Ovary (tissue), 9 donors: ENCODE results near the gene IL13RA1. TPM values are rescaled to one million over a fixed set of nuclear protein-coding genes. Genes with fewer than 3 reads are reported as not detected.

ENCODE experiments used
- DNase-seq, 5 donors: peaks; one replicate each; pipeline ENCODE4 v3.0.0-alpha.2; 2019 to 2020
- H3K27ac ChIP-seq, 2 donors: fragments of 200-600 bp; one replicate each; pipeline versions ENCODE4 v1.5.1 to v1.8.0; 2019 to 2022
- H3K27me3 ChIP-seq: fragments of 200-600 bp; one replicate; pipeline ENCODE4 v1.8.0; 2022
- H3K36me3 ChIP-seq: fragments of 200-600 bp; sonication (generic); one replicate; pipeline ENCODE4 v1.5.1; 2019
- H3K4me1 ChIP-seq: one replicate; pipeline ENCODE4 v1.8.1; 2013; ENCODE audit warnings: mild to moderate bottlenecking, moderate library complexity; ENCODE audit not compliant: insufficient read depth
- H3K4me3 ChIP-seq: fragments of 200-600 bp; sonication (generic); one replicate; pipeline ENCODE4 v1.5.1; 2017
- H3K9me3 ChIP-seq, 2 donors: fragments of 200-600 bp in 1 of 2; sonication (generic) in 1 of 2; one replicate each; pipeline versions ENCODE4 v1.5.1 to v1.8.1; 2013 to 2019; ENCODE audit warnings: mild to moderate bottlenecking in 1 of 2, moderate library complexity in 1 of 2
- CTCF ChIP-seq, 3 donors: fragments of 450-650 bp in 2 of 3; fragments of 200-600 bp in 1 of 3; IDR thresholded peaks; one replicate each; pipeline versions ENCODE4 v1.5.1 to v1.8.0; 2016 to 2022; ENCODE audit warnings: antibody characterized with exemption in 3 of 3, mild to moderate bottlenecking in 1 of 3
- EP300 ChIP-seq: sonication (generic); formaldehyde crosslinking; IDR thresholded peaks from one replicate; pipeline ENCODE4 v1.6.1; 2017; ENCODE audit warnings: antibody characterized with exemption
- POLR2A ChIP-seq: fragments of 450-650 bp; IDR thresholded peaks from one replicate; pipeline ENCODE4 v1.6.1; 2017; ENCODE audit warnings: antibody characterized with exemption, mild to moderate bottlenecking, moderate library complexity
- WGBS, 3 donors: extraction: QIAGEN DNeasy Blood & Tissue Kit in 1 of 3; methylation state at CpG; one replicate each; pipeline versions ENCODE4 v1.1.5 to v1.1.7; 2013 to 2017; 5-methylcytosine and 5-hydroxymethylcytosine counted together
- intact Hi-C, 4 donors: fragments of 100-400 bp; cut with DNase I; formaldehyde crosslinking; loops; one replicate each; pipeline versions ENCODE4 v1.11.0 to v1.15.1; 2022 to 2023
- polyA plus RNA-seq, 2 donors: library from polyadenylated mRNA; stranded (reverse); fragments of 200-250 nt in 1 of 2; fragments of 350-450 nt in 1 of 2; fragmentation: Illumina TruSeq in 1 of 2; extraction: RNeasy Lipid Tissue Mini Kit (QIAGEN cat#74804) in 1 of 2; gene quantifications; one replicate each; pipeline ENCODE4 v1.2.3, GENCODE V29; 2013 to 2014
- total RNA-seq, 7 donors: library from RNA; depleted of rRNA in 2 of 7; stranded (reverse); fragments of >200 nt in 2 of 7; fragmentation: NEBNext Ultra II Directional in 3 of 7; extraction: Animal tissue kit (Norgen Biotek cat#: 25700) in 3 of 7; gene quantifications; one replicate each; pipeline versions ENCODE4 v1.1.0 to v1.2.4, GENCODE V29; 2016 to 2023
- donor health status: DM: no; HTN: no; CAD: no; lungs with moderate emphysema.
- donor health status: DM: no; HTN: no; CAD: no.
- donor health status: Bipolar disorder and iron deficiency.
- donor health status: DM: yes; HTN: yes; CAD: no.
- donor health status: DM: no; HTN: no; CAD: no.
- donor health status: DM: yes; HTN: yes; CAD: no.

Gene IL13RA1
- total and polyA plus RNA-seq, 9 donors, result 33.0 to 104 (median 48.1) TPM

GRCh38 chrX:118779581-118779980, 52.2 kb downstream of the IL13RA1 start:
- Histone ChIP-seq H3K27ac (no peak overlapping the region), H3K36me3 (no peaks in the 10 kb centered on the region), H3K4me1 (no peaks in the 10 kb centered on the region), H3K4me3 (no peak overlapping the region), H3K27me3 (no peaks in the 10 kb centered on the region), H3K9me3 (no peaks in the 10 kb centered on the region)
- DNase-seq, result no peak
- 67 to 73% (median 70%) methylated on average over 2 of the region's 2 CpGs for WGBS, 3 donors
- no peak for TF ChIP-seq EP300
- no peak for TF ChIP-seq CTCF (IDR thresholded peaks at IDR 0.05)
- TF ChIP-seq POLR2A, result no peak
- intact Hi-C loops, result no loop called here

GRCh38 chrX:118780509-118780908, 53.1 kb downstream of the IL13RA1 start:
- Histone ChIP-seq H3K27ac (peak overlapping the region in 1 of 2 donors; percentile 37), H3K36me3 (no peaks in the 10 kb centered on the region), H3K27me3 (no peaks in the 10 kb centered on the region), H3K4me1 (no peaks in the 10 kb centered on the region), H3K9me3 (no peaks in the 10 kb centered on the region), H3K4me3 (no peak overlapping the region)
- intact Hi-C loops, result no loop called here
- DNase-seq, result no peak
- WGBS, 3 donors, result 7 to 20% (median 18%) methylated on average over 2 of the region's 2 CpGs
- TF ChIP-seq POLR2A (no peak), EP300 (no peak), CTCF (IDR thresholded peaks at IDR 0.05) (no peak)

- peak in 1 of 5 donors; percentile 30 for DNase-seq
- H3K36me3 ChIP-seq, result no peaks in the 10 kb centered on the region
- H3K4me3 ChIP-seq, result no peak overlapping the region
- H3K27ac ChIP-seq, result no peak overlapping the region
- intact Hi-C loops, result no loop called here
- no peaks in the 10 kb centered on the region for H3K27me3 ChIP-seq
- no peak for TF ChIP-seq POLR2A
- TF ChIP-seq CTCF (IDR thresholded peaks at IDR 0.05), result no peak
- TF ChIP-seq EP300, result no peak
- WGBS, 3 donors, result 0 to 2% (median 2%) methylated on average over 1 of the region's 1 CpG
- H3K9me3 ChIP-seq, result no peaks in the 10 kb centered on the region
- H3K4me1 ChIP-seq, result no peaks in the 10 kb centered on the region
Measured at GRCh38 chrX:118780911-118781310, 53.5 kb downstream of the IL13RA1 start.

- Histone ChIP-seq H3K9me3 (no peaks in the 10 kb centered on the region), H3K36me3 (no peaks in the 10 kb centered on the region), H3K27ac (peak overlapping the region in 1 of 2 donors; percentile 13), H3K4me3 (no peak overlapping the region), H3K27me3 (no peaks in the 10 kb centered on the region), H3K4me1 (no peaks in the 10 kb centered on the region)
- intact Hi-C loops, result no loop called here
- DNase-seq, result no peak
- no peak for TF ChIP-seq EP300
- TF ChIP-seq CTCF (IDR thresholded peaks at IDR 0.05), result no peak
- no peak for TF ChIP-seq POLR2A
- WGBS, 3 donors, result 31 to 34% (median 33%) methylated on average over 5 of the region's 5 CpGs
Measured at GRCh38 chrX:118795528-118796280, 68.3 kb downstream of the IL13RA1 start.
